Activated CD8-positive, alpha-beta memory T cell treated with anti-CD3 and anti-CD28 coated beads for 24 hours (primary cell): ENCODE data around the gene FANCC.

Experiments used
- DNase-seq: peaks from one replicate; pipeline ENCODE4 v3.0.0-alpha.2; 2020

The FANCC gene

GRCh38 chr9:95188459-95188858, 129.1 kb downstream of the FANCC start:
- no peak for DNase-seq

GRCh38 chr9:95185956-95186355, 131.6 kb downstream of the FANCC start:
- no peak for DNase-seq

DNA sequence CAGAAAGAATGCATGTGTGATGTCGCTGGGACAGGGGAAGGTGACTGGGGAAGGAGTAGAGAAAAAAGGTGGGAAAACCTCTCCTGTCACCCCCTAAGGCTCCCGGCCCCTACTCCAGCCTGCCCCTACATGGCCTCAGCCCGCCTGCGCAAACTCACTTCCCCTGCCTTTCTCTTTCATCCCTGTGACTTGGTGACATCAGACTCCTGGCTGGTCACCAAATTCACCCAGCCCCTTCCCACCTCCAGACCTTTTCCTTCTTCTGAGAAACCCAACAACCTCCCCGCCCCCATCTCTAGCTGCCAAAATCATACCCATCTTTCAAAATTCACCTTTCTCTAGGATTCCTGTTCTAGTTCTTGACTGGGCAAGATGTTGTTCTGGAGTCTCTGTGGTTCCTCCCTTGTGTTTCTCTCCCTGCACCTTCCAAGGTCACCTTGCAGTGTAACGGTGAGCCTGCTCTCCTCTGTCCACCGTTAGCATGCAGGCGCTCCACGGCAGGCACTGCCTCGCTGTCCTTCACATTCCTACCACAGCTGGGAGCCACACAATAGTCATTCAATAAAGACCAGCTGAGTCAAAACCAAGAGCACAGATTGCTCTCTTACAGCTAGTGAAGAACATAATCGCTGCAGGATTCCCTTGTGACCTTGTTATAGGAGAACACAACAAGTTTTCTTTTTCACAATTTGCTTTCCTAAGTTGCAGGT, 134.5 kb downstream of the FANCC start:
- DNase-seq = no peak

- DNase-seq = no peak
Observed at GRCh38 chr9:95181835-95182234, 135.7 kb downstream of the FANCC start.

DNA sequence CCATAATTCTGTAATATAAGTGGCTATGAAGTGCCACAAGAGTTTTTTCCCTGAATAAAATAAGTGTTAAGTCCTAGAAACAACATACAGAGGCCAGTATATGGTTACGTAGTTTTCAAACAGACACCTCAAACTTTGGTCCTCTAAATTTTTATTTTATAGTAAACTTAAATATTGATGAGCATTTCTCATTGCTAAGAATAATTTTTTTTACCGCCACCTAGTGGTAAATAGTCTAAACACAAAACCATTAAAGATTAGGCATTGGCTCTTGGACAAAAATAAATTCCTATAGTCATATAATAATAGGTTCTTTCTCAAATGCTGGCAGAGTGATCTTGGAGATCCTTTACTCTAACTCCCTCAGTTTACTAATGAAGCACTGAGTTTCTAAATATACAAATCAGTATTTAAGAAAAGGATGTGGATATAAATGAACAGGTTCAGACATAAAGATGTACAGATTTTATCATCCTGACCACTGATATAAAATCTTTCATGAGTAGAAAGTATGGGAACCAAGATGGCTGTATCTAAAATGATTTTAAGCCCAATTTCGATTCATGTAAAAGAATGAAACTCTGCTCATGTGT, 136.2 kb downstream of the FANCC start:
- DNase-seq = no peak

GRCh38 chr9:95177617-95178016, 139.9 kb downstream of the FANCC start:
- no peak for DNase-seq

GRCh38 chr9:95176755-95177319, 140.7 kb downstream of the FANCC start:
- no peak for DNase-seq

- no peak for DNase-seq
Observed at GRCh38 chr9:95175523-95175922, 142.0 kb downstream of the FANCC start.

GRCh38 chr9:95174038-95174437, 143.5 kb downstream of the FANCC start:
- DNase-seq = no peak

DNA sequence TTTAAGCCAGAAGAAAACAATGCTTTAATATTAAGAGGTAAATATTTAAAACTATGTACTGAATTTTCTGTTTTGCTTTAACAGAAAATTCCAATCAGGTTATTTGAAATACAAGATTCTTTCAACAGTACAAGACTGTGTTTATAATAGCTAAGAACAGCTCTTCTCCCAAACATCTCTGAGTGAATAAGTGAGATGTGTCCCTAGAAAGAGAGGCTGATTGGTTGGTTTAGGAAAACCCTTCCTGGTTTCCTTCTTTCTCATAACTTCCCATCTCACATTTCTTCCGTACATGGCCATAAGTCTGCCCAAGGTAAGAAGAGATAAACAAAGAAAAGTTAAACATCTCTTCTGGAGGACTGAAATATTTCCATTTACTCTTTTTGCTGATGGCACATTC, 145.9 kb downstream of the FANCC start:
- no peak for DNase-seq

- DNase-seq = no peak
Observed at GRCh38 chr9:95171001-95171400, 146.5 kb downstream of the FANCC start.

GRCh38 chr9:95167998-95168397, 149.5 kb downstream of the FANCC start:
- peak; percentile 70 for DNase-seq

DNA sequence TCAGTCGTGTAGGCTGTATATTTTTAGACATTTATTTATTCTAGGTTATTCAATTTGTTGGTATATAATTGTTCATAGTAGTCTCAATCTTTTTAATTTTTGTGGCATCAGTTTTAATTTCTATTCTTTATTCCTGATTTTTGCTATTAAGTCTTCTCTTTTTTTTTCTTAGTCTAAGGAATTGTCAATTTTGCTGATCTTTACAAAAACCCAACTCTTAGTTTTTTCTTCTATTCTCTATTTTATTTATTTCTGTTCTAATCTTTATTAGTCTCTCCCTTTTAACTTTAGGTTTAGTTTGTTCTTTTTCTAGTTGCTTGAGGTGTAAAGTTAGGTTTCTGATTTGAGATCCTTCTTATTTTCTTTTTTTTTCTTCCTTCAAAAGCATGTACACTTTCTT, 152.5 kb downstream of the FANCC start:
- no peak for DNase-seq

- no peak for DNase-seq
Observed at GRCh38 chr9:95157481-95158151, 159.9 kb downstream of the FANCC start.

DNA sequence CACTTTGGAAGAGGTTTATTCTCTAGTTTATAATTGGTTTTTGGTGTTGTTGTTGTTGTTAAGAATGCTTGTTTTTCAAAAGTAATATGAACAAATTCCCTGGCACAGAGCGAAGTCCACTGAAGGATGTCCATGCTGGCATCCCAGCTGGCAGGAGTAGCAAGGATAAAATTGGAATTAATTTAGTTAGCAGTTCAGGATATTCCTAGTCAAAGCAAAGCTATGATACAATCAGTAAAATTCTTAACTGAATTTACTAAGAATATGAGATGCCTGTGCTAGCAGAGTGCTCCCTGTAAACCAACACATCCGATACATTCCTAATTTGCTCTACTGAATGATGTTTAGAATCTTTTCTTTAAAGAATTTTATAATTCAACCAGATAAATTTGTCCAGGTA, 161.4 kb downstream of the FANCC start:
- no peak for DNase-seq

- no peak for DNase-seq
Observed at GRCh38 chr9:95155220-95155619, 162.3 kb downstream of the FANCC start.

- no peak for DNase-seq
Observed at GRCh38 chr9:95150903-95151302, 166.6 kb downstream of the FANCC start.

- no peak for DNase-seq
Observed at GRCh38 chr9:95148208-95148520, 169.3 kb downstream of the FANCC start.

- DNase-seq = no peak
Observed at GRCh38 chr9:95147452-95148207, 169.9 kb downstream of the FANCC start.

DNA sequence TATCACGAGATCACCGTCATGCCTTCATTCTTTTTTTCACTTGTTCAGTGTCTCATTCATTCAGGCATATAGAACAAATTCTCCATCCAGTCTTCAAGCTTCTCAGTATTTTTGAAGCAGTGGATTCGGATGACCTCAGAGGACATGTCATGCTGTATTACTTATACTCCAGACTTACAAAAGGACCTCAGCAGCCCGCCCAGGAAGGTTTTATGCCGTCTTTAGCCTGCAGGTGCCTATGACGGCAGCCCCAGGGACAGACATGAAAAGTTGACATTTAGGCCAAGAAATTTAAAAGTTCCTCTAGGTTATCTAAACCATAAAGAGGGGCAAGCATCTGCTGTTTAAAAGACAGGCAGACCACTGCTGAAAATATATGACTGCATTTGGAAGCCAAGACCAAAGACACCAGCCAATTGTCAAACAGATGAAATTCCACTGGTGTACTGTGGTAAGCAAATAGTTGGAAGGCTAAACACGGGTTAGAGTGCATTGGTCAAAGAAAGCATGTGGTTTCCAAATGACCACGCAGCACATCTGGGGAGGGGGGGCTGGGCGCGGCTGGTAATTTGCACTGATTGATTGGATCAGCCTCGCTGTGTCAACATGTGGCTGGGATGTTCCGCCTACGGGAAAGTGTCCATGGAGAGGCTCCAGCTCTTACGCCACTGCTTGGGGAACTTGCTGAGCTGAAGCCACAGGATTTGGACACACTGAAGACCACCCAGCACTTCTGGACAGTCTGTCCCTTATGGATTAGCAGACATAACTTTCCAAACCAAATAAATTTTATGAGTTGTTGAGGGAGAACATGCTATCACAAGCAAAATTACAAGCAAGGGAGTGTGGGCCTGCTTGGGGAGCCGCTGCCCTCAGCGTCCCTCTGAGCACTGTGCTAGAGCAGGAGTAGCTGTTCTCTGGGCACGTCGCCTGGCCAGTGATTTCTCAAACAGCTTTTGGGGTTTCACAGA, 173.6 kb downstream of the FANCC start:
- no peak for DNase-seq

DNA sequence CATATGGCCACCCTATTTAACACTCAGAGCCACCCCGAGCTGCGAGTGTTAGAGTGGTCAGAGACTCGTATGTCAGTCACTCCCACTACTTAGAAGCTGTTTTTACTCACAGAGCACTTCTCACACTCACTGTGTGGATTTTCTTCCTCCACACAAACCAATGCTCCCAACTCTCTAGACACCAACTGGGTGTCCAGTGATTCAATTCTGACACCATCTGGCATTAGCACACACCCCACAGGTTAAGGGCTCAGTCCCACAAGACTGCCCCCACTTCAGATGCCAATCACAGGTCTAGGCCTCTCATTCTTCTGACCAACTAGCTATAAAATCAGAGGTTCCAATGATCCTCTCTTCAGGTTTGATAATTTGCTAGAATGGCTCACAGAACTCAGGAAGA, 174.8 kb downstream of the FANCC start:
- no peak for DNase-seq

GRCh38 chr9:95142315-95142714, 175.2 kb downstream of the FANCC start:
- DNase-seq = no peak
